ENCODE measurements around the gene C17orf107.
A peak's percentile ranks its signal among the peaks of the same experiment; 100 is the strongest.

Gene C17orf107

DNA sequence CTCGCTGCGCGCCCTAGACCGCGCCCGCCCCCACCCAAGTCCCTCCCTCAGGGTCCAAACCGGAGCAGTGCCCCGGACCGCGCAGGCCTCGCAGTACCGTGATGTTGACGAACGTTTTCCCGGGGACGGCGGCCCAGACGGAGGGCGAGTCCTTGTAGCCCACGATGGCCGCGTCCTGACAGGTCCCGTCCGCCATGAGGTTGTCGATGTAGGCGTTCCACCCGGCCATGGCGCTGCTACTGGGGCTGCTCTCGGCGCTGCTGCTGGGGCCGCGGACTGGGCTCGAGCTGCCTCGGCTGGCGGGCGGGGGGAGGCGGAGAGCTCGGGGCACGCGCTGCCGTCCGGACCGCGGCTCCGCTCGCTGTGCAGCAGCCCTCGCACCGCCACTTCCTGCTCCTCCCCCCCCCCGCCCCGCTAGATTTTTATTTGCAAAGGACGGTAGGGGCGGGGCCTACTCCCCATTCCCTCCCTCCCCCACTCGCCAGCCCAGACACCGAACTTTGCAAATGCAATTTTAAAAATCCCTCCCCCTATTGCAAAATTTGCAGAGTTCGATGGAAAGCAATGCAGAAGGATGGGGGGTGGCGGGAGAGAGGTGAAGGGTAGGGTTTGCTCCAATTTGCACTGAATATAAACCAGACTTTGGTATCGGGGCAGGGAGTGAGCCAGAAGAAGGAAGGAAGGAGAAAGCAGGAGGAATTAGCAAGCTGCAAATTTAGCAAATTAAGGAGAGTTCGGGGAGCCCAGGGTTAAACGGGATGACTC is 49.0 kb downstream of the C17orf107 start, which contains the start of gene PFN1:
Gene PFN1, minus strand, starts transcription at position 365 of the 765 bp plus-strand sequence. Its CDS starts 136 bp downstream, at position 229.
- peak; percentile 62 for DNase-seq (ENCODE audit: low read depth, low spot score)

DNA sequence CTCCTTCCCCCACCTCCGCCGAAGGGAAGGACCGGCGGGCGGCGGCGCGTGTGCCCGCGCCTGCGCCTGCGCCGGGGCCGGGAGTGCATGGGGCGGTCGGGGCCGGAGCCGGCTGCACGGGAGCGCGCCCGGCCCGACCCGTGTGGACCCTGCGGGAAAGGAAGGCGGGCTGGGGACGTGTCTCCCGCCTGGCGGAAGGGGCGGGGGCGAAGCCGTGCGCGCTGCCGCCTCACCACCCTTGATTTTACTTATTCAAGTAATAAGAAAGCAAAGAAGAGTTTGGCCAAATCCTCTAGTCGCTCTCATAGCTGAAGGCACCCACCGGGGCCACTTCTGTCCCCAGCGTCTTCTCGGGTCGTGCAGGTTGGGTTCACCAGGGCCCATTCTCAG is 49.6 kb downstream of the C17orf107 start:
- DNase-seq (ENCODE audit: low read depth, low spot score), result no peak

DNA sequence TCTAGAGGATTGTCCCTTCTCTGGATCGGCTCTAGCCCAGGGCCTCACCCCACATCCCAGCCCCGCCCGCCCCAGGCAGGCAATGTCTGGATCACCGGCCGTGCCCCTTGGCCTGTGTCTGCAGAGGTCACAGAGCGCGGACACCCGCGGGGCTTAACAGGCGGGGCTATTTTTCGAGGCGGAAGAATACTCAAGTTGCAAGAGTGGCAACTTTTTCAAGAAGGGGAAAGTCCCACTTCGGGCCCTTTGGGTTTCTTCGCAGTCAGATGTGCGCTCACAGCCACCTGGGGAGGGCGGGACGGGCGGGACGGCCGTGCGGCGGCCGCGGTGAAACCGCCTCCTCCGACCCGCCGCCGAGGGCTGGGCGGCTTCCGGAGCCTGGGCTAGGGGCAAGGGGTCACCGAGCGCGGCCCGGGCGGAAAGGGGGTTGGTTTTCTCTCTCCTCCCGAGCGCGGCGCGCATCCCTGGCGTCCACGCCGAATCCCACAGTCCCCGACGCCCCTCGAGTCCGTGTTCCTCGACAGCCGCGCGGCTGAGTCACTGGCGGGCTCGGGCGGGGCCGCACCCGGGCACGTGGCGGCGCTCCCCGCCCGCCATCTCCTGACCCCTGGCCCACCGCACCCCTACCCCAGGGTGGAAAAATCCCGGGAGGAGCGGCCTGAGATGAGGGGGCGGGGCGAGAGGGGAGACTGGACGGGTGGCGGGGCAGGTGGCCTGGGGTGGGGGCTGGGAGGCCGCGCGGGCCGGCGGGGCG is 50.2 kb downstream of the C17orf107 start:
- DNase-seq (ENCODE audit: low read depth, low spot score), result no peak

DNA sequence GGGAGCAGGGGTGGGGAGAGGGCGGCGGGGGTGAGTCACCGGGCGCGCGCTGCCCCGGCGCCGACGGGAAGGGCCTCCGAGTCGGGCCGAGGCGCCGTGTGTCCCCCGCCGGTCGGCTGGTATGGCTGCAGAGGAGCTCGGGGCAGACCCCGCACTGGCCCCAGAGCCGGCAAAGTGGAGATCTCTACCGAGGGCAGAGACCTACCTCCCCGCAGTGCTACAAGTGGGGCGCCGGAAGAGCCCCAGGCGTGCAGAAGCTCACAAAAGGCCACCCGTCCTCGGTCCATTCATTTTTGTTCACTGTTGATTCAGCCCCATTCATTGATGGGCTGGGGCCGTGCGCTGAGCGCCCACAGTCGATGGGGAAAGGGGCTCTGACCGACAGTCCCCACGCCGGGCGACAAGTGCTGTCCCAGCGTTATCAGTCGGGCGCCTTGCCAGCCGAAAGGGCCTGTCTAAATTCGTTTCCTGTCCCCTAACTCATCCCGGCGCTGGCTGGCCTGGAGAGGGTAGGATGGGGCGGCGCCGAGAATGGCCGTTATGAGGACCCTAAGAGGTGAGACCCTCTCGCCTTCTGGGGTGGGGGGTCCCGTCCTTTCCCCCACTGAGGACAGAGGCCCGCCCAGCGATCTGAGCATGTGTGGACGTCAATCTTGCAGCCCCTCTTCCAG is 50.9 kb downstream of the C17orf107 start:
- no peak for DNase-seq (ENCODE audit: low read depth, low spot score)

DNA sequence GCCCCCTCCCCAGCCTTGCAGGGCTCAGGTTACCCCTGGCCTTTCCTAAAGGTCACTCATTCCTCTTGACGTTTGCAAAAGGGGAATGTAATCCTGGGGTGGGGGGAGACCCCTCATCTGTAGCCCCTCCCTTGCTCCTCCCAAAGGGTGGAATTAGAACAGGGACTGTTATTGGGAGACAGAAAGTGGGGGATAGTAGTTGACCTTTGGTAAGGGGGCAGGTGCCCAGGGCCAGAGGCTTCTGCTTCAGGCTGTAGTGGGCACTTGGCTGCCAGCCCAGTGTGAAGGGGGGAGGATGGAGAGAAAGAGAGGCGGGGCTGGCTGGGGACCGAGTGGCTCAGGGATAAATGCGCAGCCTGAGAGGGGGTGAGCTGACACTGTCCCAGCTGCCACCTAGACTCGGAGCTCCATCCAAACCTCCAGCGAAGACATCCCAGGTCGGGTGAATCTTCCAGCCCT is 51.4 kb downstream of the C17orf107 start, which contains the start of gene ENO3:
Gene ENO3, plus strand, starts transcription at position 374 of the 459 bp plus-strand sequence. CDS start 711 bp downstream, outside the sequence.
- no peak for DNase-seq (ENCODE audit: low read depth, low spot score)

DNA sequence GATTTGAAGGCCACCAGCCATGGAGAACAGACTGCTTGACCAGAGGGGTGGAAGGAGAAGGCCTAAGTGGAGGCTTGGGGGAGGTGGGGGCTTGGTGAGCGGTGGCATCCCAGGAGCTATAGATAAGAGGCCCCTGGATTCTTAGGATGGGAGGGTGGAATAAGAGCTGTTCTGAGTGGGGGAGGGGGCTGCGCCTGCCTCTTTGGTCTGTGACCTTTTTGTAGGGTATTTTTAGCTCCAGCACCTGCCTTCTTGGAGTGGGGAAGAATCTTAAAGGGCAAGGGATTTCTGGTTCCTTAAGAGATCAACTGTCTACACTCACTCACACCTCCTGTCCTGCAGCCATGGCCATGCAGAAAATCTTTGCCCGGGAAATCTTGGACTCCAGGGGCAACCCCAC is 52.1 kb downstream of the C17orf107 start:
- no peak for DNase-seq (ENCODE audit: low read depth, low spot score)
